ENCODE results near the gene C18orf32. TPM values are rescaled to one million over a fixed set of nuclear protein-coding genes. Genes with fewer than 3 reads are reported as not detected.
"Not testable (repeated sequence)": the region's sequence is repeated elsewhere in the genome, so short reads cannot be mapped to it uniquely, and the experiment has no call there.

C18orf32 gene
- total RNA-seq, 1 donor = 11.7 TPM

- no peak for TF ChIP-seq CTCF (IDR thresholded peaks at IDR 0.05; ENCODE audit: insufficient read depth, low read depth, low read length)
- DNase-seq (ENCODE audit: low read depth) = no peak
- no peak overlapping the region for H3K4me3 ChIP-seq (ENCODE audit: low read depth, low read length)
These were observed 37.9 kb upstream of the C18orf32 start for GRCh38 chr18:49524951-49525350.

- no peak for TF ChIP-seq CTCF (IDR thresholded peaks at IDR 0.05; ENCODE audit: insufficient read depth, low read depth, low read length)
- no peak overlapping the region for H3K4me3 ChIP-seq (ENCODE audit: low read depth, low read length)
- no peak for DNase-seq (ENCODE audit: low read depth)
These were observed 37.3 kb upstream of the C18orf32 start for GRCh38 chr18:49524349-49524748.

- not testable (repeated sequence) for DNase-seq (ENCODE audit: low read depth); H3K4me3 ChIP-seq (ENCODE audit: low read depth, low read length)
These were observed 36.6 kb upstream of the C18orf32 start for GRCh38 chr18:49523580-49524093.

GRCh38 chr18:49521216-49521835 is 34.3 kb upstream of the C18orf32 start:
- TF ChIP-seq CTCF (IDR thresholded peaks at IDR 0.05; ENCODE audit: insufficient read depth, low read depth, low read length) = no peak
- no peak for DNase-seq (ENCODE audit: low read depth)
- no peak overlapping the region for H3K4me3 ChIP-seq (ENCODE audit: low read depth, low read length)

GRCh38 chr18:49520661-49521145 is 33.7 kb upstream of the C18orf32 start:
- H3K4me3 ChIP-seq (ENCODE audit: low read depth, low read length) = no peak overlapping the region
- DNase-seq (ENCODE audit: low read depth) = peak; percentile 70
- no peak for TF ChIP-seq CTCF (IDR thresholded peaks at IDR 0.05; ENCODE audit: insufficient read depth, low read depth, low read length)

- no peak for TF ChIP-seq CTCF (IDR thresholded peaks at IDR 0.05; ENCODE audit: insufficient read depth, low read depth, low read length)
- peak; percentile 7 for DNase-seq (ENCODE audit: low read depth)
- H3K4me3 ChIP-seq (ENCODE audit: low read depth, low read length) = no peak overlapping the region
These were observed 32.3 kb upstream of the C18orf32 start for GRCh38 chr18:49519101-49519971.

- H3K4me3 ChIP-seq (ENCODE audit: low read depth, low read length) = no peak overlapping the region
- no peak for DNase-seq (ENCODE audit: low read depth)
- no peak for TF ChIP-seq CTCF (IDR thresholded peaks at IDR 0.05; ENCODE audit: insufficient read depth, low read depth, low read length)
These were observed 30.4 kb upstream of the C18orf32 start for GRCh38 chr18:49517483-49517882.
